ENCODE results near the gene NDUFAF8.

NDUFAF8 gene

DNA sequence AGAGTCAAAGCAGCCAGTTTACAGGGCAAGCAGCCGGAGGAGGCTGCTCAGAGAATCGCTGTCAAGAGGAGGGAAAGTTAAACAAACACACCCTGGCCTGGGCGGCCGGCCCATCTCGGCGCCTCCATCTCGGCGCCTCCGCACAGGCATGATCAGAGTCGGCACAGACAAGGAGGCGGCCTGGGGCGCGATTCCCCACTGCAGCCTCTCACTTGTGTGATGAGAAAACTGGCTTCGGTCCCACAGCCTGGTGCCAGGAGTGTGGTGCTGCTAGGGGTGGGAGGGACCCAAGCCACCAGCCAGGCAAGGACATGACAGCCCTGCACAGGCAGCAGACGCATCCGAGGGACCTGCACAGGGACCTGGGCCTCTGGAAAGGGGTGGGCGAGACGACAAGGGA lies 38.3 kb downstream of the NDUFAF8 start:
- DNase-seq (ENCODE audit: low spot score): no peak

DNA sequence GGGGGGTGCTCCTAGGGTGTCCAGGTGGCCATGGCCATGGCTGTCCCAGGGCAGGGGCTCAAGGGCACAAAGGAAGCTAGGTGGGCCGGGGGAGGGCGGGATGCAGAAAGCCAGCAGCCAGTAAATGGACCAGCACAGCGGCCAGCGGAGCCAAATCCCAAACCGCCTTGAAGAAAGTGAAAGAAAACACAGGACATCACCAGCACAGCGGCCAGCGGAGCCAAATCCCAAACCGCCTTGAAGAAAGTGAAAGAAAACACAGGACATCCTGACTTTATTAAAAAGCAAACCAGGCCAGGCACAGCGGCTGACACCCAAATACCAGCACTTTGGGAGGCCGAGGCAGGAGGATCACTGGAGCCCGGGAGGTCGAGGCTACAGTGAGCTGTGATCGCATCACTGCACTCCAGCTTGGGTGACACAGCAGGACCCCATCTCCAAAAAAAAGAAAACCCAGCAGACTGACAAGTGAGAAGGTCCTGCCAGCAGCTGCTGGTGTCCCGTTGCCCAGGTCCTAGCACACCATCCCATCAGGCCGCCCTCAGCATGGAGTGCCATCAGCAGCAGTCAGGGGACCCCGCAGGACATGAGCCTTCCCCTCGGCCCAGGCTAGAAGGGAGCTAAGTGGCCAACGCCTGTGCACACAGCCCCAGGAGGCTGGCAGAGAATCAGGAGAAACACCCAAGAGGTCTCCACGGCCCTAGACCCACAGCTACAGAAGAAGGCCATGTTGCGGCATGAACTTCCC lies 39.0 kb downstream of the NDUFAF8 start:
- no peak for DNase-seq (ENCODE audit: low spot score)

DNA sequence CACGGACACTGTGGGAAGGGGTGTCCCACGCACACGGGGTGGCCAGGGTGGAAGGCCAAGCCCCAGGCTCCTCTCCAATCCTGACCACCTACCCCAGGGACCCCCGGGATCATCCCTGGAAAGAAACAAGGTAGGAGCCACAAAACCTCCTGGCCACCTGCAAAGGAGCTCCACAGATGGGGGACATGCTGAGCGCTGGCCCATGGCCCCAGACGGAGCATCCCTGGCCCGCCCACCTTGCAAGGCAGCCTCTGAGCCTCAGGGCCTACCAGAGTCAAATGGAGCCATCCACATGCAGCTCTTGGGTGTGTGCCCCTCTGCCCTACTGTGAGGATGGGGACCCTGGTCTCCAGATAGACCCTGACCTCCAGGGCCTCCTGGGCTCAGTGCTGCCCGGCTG lies 39.7 kb downstream of the NDUFAF8 start:
- DNase-seq (ENCODE audit: low spot score): no peak

DNA sequence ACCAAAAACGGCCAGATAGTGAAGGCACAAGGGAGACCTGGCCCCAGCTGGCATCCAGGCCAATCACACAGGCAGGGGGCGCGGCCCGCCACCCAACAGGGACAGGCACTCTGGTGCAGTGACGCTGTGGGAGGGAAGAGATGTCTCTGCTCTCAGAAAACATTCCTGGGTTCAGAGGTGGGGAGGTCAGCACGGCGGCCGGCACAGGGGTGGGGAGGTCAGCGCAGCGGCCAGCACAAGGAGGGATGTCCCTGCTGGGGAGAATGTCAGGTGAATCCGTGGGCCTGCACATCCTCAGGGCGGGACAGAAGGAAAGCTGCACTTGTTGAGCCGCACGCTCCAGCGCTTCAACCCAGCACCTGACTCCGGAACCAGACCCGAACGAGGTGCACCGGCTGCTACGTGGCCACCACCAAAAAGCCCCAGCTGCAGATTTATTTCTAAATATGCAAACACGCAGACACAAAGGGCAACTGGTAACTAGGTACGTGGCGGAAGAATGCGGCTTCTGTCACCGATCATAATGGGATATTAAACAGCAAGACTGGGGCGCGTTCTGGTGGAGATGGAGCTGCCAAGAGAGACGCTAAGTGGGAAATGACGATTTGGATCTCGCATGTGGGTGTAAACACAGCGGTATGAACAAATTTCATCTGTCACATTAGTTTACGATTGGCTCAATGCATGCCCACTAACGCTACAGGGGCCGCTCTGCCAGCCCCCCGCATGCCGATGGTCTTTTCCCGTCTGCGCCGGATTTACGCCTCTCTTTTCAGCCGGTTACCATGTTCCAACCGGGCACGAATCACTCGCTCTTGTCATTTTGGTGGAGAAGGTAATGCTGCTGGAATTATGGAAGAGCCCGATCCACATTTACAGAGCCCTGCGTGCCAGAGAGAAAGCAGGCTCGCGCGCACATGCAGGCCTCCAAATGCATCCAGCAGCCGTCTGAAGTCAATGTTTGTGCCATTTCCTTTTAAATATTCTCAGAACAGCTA lies 40.5 kb downstream of the NDUFAF8 start:
- DNase-seq (ENCODE audit: low spot score): no peak

DNA sequence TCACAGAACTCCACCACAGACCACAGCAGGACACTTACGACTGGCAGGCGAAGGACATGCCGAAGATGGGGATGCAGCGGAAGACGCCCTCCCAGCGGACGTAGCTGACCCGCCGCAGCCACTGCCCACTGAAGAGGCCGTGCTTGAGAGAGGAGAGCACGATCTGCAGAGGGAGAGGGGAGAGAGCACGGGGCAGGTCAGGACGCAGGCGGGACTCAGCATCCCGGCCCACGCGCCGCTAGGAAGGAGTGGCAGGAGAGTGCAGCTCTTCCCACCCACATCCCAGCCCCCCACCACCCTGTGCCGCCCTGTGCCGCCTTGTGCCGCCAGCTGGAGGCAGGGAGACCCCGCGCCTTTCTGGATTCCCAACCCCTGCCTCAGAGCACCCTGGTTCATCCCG lies 41.5 kb downstream of the NDUFAF8 start:
- no peak for DNase-seq (ENCODE audit: low spot score)

DNA sequence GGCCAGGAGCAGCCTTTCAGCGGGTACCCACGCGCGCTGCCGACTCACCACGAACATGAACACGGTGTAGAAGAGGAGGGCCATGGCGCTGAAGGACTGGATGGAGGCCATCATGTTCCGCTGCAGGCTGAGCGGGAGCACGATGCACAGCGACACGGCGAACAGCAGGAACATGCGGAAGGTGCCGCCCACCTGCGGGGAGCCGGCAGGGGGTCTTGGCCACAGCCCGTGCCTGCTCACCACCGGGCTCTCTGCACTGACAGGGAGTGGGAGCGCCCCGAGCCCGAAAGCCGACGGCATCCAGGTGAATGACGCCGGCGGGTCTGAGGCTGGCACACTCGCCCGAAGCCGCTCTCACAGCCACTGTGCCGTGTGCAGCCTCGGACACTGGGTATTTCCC lies 43.0 kb downstream of the NDUFAF8 start:
- DNase-seq (ENCODE audit: low spot score): no peak

DNA sequence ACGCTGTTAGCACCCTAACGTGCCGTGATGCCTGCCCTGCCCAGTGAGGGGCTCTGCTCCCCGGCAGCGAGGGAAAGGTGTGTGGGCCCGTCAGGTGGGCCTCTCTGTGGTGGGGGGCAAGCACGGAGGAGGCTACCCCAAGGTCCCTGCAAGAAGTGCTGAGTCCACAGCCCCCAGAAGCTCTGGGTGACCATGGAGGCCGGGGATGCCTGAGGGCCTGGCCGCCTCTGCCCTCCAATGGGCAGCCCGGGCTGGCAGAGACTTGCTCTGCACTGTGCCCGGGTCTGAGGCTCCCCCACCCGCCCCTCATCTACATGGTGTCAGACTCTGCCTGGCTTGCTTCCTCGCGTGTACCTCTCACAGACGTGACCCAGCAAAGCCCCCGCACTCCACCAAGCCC lies 43.8 kb downstream of the NDUFAF8 start:
- DNase-seq (ENCODE audit: low spot score): no peak

DNA sequence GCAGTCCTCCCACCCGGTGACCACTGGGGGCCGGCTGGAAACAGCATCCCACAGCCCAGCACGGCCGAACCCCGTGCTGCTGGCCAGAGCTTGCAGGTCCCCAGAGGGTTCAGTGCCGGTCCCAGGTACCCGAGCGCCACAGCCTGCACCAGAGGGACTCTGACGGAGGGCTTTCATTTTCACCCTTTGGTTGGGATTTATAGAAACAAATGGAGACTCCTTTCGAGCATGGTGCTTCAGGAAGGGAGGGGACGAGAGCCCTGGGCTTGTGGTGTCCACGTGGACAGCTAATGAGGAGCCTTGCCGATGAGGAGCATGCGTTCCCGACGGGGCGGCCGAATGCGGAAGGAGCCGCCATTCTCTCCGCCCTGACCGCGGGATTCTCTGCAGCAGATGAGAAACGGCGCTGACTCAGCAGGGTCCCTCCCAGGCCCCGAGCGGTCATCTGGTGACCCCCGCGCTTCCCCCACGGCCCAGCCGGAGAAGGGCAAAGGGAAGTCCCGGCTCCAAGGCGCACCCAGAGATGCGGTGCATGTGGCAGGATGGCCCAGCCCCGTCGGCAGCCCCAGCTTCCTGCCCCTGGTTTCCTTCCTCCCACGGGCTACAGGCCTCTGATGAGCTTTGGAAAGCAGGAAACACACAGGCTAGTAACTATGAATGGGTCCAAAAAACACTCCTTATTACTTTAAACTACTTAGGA lies 46.2 kb downstream of the NDUFAF8 start:
- peak; percentile 53 for DNase-seq (ENCODE audit: low spot score)

DNA sequence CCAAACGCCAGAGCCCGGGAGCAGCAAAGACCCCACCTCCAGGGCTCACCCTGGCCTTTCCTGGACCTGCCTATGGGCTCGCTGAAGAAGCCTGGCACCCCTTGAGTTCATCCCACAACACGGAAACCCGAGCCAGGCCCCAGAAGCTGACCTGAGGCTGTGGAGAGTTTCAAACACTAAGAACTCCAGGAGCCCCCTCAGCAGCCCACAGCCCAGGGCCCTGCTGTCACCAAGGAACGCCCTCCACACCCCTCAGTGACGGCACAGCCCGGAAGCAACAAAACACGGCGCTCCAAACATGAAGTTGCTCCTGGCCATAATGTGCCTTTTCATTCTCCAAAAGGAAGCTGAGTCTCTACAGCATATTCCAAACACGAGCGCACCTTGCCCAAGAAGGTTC lies 46.8 kb downstream of the NDUFAF8 start:
- no peak for DNase-seq (ENCODE audit: low spot score)

DNA sequence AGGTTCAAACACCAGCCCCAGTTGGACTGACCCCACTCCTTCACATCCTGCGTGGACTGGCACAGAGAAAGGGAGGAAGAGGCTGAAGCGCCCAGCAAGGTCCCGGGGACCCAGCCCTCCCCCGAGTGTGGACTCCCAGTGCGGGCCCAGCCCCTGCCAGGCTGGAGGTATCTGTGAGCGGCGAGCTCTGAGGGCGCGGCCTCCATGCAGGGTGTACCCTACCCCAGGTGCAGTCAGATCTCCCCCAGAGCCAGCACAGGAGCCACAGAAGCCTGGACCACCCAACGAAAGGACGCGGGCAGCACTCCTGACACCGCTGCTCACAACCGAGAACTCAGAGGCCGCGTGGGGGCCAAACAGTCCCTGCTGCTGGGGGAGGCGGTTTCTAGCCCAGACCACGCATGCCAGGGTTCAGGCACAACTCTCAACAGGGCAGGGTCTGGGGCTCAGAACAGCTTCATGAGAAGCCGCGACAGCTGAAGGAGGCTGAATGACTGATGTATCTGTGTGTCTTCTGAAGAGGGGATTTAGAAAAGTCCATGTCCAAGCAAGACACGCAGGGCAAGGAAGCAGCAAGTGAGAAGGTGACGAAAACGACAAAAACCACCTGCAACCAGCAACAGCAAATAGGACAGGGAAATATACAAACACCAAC lies 47.5 kb downstream of the NDUFAF8 start:
- no peak for DNase-seq (ENCODE audit: low spot score)

DNA sequence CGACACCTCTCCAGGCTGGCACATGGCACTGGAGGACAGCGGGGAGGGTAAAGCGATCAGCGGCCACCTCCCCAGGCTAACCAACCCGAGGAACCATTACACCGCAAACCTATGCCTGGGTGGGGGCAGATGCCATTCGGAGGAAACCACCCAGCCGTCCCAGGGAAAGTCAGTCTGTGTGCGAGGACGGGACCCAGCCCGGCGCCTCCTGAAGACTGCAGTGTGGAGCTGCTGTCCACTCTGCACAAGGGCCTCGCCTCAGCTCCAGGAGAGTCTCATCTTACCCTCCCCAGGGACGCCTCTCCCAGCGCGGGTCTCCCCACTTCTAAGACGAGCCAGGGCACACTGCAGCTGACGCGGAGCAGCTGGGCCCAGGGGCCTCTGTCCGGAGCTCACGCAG lies 48.0 kb downstream of the NDUFAF8 start:
- DNase-seq (ENCODE audit: low spot score): no peak

DNA sequence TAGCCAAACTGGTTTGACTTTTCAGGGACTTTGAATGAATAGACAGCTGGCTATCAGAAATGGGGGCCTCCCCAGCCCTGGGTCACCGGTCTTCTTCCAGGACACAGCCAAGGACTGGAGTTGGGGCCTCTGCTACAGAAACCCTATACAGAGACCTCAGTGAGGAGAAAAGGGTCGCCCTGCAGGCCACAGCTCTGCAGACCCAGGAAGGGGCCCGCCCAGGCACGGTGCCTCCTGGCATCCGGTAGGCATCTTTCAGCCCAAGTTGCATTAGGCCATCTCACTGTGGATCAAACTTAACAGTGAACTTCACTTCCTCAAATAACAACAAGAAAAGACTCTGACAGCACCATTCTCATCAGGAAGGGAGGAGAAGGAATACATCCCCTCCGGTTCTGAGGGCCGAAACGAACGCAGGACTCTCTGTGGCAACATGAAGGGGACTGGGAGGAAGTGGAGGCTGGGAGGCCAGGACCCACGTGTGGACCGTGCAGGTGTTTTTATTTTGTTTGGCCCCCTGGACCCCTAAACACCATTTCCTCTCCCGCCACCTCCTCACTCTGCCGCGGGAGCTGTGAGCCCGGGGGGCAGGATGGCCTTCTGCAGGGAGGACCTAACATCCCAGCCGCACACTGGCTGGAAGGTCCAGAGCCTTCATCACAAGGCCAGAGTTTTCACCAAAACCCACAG lies 48.8 kb downstream of the NDUFAF8 start:
- DNase-seq (ENCODE audit: low spot score): no peak

DNA sequence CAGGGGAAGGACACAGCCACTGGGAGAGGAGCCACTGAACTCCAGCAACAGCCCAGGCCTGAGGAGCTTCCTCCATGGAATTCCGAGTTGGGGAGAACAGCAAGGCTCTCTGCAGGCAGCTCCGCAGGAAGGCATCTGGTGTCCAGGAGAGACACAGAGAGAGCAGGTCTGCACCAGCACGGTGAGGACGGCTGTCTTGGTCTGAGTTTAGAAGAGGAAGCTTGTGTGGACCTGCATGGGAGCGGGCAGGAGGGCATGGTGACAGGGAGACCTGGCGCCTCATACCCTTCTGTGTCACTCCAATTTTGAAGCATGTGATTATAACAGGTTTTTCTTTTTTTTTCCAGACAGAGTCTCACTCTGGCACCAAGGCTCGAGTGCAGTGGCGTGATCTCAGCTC lies 49.6 kb downstream of the NDUFAF8 start:
- DNase-seq (ENCODE audit: low spot score): no peak

DNA sequence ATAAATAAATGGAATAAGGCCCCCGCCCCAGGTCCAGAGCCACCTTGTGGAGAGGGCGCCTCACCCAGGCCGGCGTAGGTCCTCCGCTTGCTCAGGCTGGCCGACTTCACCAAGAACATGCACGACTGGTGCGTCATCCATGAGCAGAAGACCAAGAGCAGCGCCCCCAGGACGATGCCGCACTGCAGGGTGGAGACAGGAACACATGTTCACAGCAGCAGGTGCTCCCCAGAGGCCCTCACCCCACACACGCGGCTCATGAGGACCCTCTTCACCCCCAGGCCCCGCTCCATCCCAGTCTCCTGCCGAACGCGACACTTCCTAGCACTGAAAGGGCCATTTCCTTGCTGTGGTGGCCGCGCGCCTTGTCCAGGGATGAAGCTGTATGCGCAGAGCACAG lies 50.5 kb downstream of the NDUFAF8 start:
- no peak for DNase-seq (ENCODE audit: low spot score)

DNA sequence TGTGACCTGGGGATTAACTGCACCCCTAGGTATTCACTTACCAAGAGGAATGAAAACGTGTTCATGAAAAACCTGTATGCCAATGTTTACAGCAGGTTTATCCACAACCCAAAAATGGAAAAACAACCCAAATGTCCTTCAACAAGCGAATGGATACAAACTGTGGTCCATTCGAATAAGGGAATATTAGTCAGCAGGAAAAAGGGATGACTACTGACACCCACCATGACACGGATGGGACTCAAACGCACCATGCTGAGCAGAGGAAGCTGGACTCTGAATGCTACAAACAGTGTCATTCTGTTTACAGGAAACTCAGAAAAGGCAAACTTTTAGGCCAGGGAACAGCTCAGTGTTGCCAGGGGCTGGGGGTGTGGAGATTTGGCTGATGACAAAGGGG lies 51.1 kb downstream of the NDUFAF8 start:
- no peak for DNase-seq (ENCODE audit: low spot score)

All from CD4-positive, alpha-beta T cell treated with Interleukin-2 at 100 ng/mL for 4 hours (primary cell).